Germinal center (tissue), 1 donor: ENCODE measurements around the gene TEAD1.

Experiments used
- DNase-seq: peaks from one replicate; pipeline ENCODE4 v3.0.0; 2012; ENCODE audit warnings: mixed read lengths, low spot score

Gene TEAD1

GRCh38 chr11:12666915-12667314 is 7.3 kb upstream of the TEAD1 start:
- DNase-seq, result no peak

- DNase-seq, result no peak
These were observed 6.6 kb upstream of the TEAD1 start for GRCh38 chr11:12667646-12668045.

GRCh38 chr11:12668166-12668565 is 6.1 kb upstream of the TEAD1 start:
- no peak for DNase-seq

- no peak for DNase-seq
These were observed 4.3 kb upstream of the TEAD1 start for GRCh38 chr11:12669930-12670329.

GRCh38 chr11:12671370-12671769 is 2.9 kb upstream of the TEAD1 start:
- DNase-seq, result no peak

- DNase-seq, result no peak
These were observed 659 bp upstream of the TEAD1 start for GRCh38 chr11:12673601-12673923.

- DNase-seq, result peak; percentile 45
These were observed 332 bp downstream of the TEAD1 start for GRCh38 chr11:12674571-12674935.

- DNase-seq, result no peak
These were observed 895 bp downstream of the TEAD1 start for GRCh38 chr11:12674936-12675696.

- DNase-seq, result no peak
These were observed 1.9 kb downstream of the TEAD1 start for GRCh38 chr11:12675951-12676711.

GRCh38 chr11:12677131-12677530 is 2.9 kb downstream of the TEAD1 start:
- DNase-seq, result no peak

- DNase-seq, result no peak
These were observed 3.9 kb downstream of the TEAD1 start for GRCh38 chr11:12678092-12678491.

GRCh38 chr11:12678991-12679390 is 4.8 kb downstream of the TEAD1 start:
- DNase-seq, result no peak

- DNase-seq, result no peak
These were observed 5.2 kb downstream of the TEAD1 start for GRCh38 chr11:12679471-12679870.

GRCh38 chr11:12680246-12680939 is 6.2 kb downstream of the TEAD1 start:
- no peak for DNase-seq

- DNase-seq, result no peak
These were observed 6.7 kb downstream of the TEAD1 start for GRCh38 chr11:12680940-12681258.

- no peak for DNase-seq
These were observed 7.2 kb downstream of the TEAD1 start for GRCh38 chr11:12681466-12681865.

- DNase-seq, result no peak
These were observed 8.1 kb downstream of the TEAD1 start for GRCh38 chr11:12682288-12682687.

- no peak for DNase-seq
These were observed 8.7 kb downstream of the TEAD1 start for GRCh38 chr11:12682737-12683500.

- DNase-seq, result no peak
These were observed 9.7 kb downstream of the TEAD1 start for GRCh38 chr11:12683874-12684273.

- DNase-seq, result no peak
These were observed 10.1 kb downstream of the TEAD1 start for GRCh38 chr11:12684315-12684714.

- no peak for DNase-seq
These were observed 10.6 kb downstream of the TEAD1 start for GRCh38 chr11:12684816-12685215.

- DNase-seq, result no peak
These were observed 11.0 kb downstream of the TEAD1 start for GRCh38 chr11:12685229-12685628.
